ENCODE measurements around the gene S100A9. TPM values are rescaled to one million over a fixed set of nuclear protein-coding genes. Genes with fewer than 3 reads are reported as not detected.
A peak's percentile ranks its signal among the peaks of the same experiment; 100 is the strongest.
"Not testable (repeated sequence)": the region's sequence is repeated elsewhere in the genome, so short reads cannot be mapped to it uniquely, and the experiment has no call there.

Gene S100A9
- total RNA-seq (2014; rRNA removed; shearing (Covaris generic); ENCODE audit: low replicate concordance) = not detected in 2 replicates

DNA sequence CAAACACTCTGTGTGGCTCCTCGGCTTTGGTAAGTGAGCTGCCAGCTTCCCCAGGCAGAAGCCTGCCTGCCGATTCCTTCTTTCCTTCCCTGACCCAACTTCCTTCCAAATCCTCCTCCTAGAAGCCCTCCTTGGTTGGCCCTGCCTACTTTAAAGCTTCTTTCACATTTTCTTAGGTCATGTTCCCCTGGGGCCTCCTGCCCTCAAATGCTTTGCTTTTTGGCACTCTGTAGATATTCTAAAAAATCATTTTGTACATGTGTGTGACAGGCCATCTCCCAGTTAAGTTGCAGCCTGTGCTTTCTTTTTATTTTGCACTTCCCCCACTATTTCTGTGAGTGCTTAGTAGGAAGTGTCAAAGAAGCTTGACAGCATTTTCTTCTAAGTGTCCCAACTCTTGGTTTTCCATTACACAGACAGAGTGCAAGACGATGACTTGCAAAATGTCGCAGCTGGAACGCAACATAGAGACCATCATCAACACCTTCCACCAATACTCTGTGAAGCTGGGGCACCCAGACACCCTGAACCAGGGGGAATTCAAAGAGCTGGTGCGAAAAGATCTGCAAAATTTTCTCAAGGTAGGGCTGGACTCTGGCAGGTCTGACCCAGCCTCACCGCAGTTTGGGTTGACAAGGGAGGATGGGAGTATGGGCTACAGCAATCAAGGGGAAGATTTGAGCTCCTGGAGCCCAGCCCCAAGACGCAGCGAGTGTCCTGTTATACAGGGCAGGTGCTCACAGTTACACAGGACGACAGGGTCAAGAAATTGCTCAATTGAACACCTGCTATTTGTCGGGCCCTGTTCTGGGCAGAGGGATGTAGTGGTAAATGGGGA lies at the start of gene S100A9:
S100A9 (plus strand) TSS at position 2 of the 838 bp plus-strand sequence; CDS start at position 432, 430 bp downstream.
- H3K9me3 ChIP-seq = peaks cover 5% of the 10 kb centered on the region; the same call in 1 of the 2 replicates
- H3K4me3 ChIP-seq = no peak within 1 kb of the TSS
- H3K36me3 ChIP-seq = no peaks in the 10 kb centered on the region
- DNase-seq = no peak
- no peaks in the 10 kb centered on the region; the same call in 1 of the 2 replicates for H3K27me3 ChIP-seq

DNA sequence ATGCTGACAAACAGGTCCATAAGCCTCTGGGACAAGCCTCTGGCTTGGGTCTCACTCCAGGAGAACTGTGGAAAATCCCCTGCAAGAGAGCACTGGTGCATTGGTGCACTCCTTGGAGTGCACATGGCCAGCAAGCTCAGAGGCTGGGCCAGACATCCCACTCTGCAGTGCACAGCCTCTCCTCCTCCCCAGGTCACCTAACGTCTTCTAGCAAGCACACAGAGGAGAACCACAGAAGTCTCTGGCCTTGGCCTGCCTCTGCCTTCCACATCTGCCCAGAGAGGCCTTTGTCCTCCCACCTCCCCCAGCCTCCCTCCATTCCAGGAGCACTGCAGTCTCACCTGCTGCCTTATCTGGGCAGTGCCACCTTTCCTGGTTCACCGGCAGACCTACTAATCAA lies 49.1 kb upstream of the S100A9 start:
- DNase-seq = no peak
- Histone ChIP-seq H3K27me3 (peaks cover 6% of the 10 kb centered on the region; the same call in 1 of the 2 replicates), H3K4me3 (no peak overlapping the region), H3K9me3 (no peaks in the 10 kb centered on the region), H3K36me3 (no peaks in the 10 kb centered on the region)

DNA sequence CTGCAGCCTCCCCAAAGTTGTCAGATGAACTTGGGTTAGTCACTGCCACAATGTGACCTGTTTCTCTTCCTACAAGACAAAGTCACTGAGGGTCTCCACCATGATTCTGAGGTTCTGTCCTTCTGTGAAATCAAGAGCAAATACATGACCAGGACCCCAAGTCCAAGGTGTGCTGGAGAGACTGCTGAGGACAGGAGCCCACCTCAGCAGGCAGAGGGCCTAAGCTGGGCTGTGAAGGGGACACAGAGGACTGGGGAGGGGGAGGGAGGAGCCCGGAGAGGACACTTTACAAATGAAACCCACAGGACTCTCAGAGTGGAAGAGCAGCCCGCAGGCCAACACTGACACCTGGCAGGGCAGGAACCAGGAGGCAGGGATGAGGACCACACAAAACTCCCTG lies 48.2 kb upstream of the S100A9 start:
- no peak for DNase-seq
- Histone ChIP-seq H3K4me3 (no peak overlapping the region), H3K9me3 (no peaks in the 10 kb centered on the region; the same call in 1 of the 2 replicates), H3K36me3 (no peaks in the 10 kb centered on the region), H3K27me3 (peaks cover 5% of the 10 kb centered on the region; the same call in 1 of the 2 replicates)

DNA sequence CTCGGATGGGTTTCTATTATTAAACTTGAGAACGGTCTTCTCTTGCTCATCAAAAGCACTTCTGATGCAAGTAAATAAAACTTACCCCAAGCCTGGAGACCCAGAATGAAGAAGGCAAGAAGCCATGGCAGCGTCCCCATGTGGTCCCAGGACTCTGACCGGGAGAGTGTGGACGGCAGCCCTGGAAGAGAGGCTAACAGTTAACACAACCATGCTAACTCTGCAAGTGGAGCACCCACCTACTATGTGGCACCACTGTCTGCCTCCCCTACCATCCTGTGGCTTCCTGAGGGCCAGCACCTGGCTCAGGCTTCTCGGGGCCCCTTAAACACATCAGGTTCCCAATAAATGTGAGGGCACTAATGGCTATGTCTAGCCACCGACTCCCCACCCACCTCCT lies 47.1 kb upstream of the S100A9 start:
- DNase-seq = no peak
- Histone ChIP-seq H3K27me3 (no peaks in the 10 kb centered on the region; the same call in 1 of the 2 replicates), H3K4me3 (no peak overlapping the region), H3K9me3 (no peaks in the 10 kb centered on the region; the same call in 1 of the 2 replicates), H3K36me3 (no peaks in the 10 kb centered on the region)

DNA sequence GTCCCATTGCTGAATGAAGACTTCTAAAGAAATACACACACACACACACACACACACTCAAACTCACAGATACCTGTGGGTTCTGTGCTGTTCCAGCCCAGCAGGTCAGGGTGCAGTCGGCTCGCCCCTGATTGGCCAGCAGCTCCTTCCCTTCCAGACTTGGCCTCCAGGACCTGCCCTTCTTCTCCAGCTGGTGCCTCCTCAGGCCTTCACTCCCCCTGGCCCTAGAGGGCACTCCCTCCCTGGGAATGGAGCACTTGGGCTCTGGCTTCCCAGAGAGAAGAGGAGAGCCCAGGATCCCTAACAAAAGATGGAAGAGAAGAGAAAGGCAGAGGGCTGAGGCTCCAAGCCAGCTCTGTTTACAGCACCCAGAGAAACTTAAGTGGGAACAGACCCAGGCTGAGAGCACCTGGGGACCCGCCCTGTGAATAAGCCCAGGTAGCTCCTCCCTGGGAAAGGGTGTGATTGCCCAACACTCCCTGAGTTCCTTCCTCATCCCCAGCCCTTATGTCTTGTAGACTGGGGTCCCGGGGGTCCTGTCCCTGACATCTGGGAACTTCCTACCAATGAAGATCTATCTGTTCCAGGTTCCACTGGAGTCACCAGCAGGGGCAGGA lies 45.0 kb upstream of the S100A9 start, which contains the start of gene PGLYRP3:
PGLYRP3 (minus strand) TSS at position 383 of the 617 bp plus-strand sequence. CDS start 2,287 bp downstream, outside the sequence.
- Histone ChIP-seq H3K27me3 (no peaks in the 10 kb centered on the region; the same call in 1 of the 2 replicates), H3K36me3 (no peaks in the 10 kb centered on the region), H3K4me3 (no peak within 1 kb of the TSS), H3K9me3 (no peaks in the 10 kb centered on the region; the same call in 1 of the 2 replicates)
- DNase-seq = peak; percentile 9

DNA sequence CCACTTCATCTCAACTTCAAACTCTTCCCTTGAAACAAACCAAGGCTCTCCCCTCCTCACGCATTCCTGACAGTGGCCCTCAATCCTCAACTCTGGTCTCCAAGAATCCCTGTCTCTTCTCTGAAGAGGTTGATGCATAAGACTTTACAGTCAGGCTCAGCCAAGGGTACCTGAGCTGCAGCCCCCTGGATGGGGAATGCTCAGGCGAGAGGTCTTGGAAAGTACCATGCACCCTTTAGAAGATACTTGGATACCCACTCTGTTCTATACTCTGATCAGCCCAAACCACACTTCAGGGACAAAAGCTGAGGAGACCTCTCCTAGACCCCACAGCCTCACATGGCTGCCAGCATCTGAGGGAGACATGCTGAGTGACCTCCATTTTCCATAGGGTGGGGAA lies 44.4 kb upstream of the S100A9 start:
- Histone ChIP-seq H3K4me3 (no peak overlapping the region), H3K27me3 (no peaks in the 10 kb centered on the region; the same call in 1 of the 2 replicates), H3K9me3 (no peaks in the 10 kb centered on the region; the same call in 1 of the 2 replicates), H3K36me3 (no peaks in the 10 kb centered on the region)
- no peak for DNase-seq

DNA sequence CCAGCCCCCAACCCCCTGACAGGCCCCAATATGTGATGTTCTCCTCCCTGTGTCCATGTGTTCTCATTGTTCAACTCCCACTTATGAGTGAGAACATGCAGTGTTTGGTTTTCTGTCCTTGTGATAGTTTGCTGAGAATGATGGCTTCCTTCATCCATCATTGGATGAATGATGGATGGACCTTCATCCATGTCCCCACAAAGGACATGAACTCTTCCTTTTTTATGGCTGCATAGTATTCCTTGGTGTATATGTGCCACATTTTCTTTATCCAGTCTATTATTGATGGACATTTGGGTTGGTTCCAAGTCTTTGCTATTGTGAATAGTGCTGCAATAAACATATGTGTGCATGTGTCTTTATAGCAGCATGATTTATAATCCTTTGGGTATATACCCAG lies 43.3 kb upstream of the S100A9 start:
- not testable (repeated sequence) for H3K9me3 ChIP-seq, H3K4me3 ChIP-seq, H3K36me3 ChIP-seq

DNA sequence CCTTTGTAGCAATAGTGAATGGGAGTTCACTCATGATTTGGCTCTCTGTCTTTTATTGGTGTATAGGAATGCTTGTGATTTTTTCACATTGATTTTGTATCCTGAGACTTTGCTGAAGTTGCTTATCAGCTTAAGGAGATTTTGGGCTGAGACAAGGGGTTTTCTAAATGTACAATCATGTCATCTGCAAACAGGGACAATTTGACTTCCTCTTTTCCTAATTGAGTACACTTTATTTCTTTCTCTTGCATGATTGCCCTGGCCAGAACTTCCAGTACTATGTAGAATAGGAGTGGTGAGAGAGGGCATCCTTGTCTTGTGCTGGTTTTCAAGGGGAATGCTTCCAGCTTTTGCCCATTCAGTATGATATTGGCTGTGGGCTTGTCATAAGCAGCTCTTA lies 41.6 kb upstream of the S100A9 start:
- not testable (repeated sequence) for DNase-seq, H3K27me3 ChIP-seq, H3K36me3 ChIP-seq

More for the DNA sequence above, 43.3 kb upstream of the S100A9 start:
- H3K27me3 ChIP-seq, DNase-seq: not testable (repeated sequence)

DNA sequence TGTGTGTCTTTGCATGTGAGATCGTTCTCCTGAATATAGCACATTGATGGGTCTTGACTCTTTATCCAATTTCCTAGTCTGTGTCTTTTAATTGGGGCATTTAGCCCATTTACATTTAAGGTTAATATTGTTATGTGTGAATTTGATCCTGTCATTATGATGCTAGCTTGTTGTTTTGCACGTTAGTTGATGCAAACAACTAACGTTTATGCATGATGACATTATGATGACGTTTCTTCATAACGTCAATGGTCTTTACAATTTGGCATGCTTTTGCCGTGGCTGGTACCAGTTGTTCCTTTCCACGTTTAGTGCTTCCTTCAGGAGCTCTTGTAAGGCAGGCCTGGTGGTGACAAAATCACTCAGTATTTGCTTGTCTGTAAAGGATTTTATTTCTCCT lies 39.5 kb upstream of the S100A9 start:
- not testable (repeated sequence) for H3K27me3 ChIP-seq, H3K9me3 ChIP-seq, H3K4me3 ChIP-seq, DNase-seq, H3K36me3 ChIP-seq

More for the DNA sequence above, 41.6 kb upstream of the S100A9 start:
- H3K4me3 ChIP-seq, H3K9me3 ChIP-seq: not testable (repeated sequence)

DNA sequence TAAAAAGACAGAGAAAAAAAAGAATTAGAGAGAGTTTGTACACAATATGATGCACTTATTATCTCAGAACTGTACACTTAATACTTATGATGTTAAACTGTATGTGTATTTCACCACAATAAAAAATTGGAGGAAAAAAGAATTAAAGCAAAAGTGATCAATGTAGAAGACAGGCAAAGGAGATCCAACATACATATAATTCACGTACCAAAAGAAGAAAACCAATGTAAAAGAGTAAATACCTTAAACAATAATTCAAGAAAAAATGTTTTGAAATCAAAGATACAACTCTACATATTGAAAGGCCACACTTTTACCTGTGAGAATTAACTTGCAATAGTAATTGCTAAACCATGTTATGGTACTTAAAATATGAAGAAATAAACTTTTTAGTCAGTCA lies 35.1 kb upstream of the S100A9 start:
- no peak overlapping the region for H3K4me3 ChIP-seq
- peaks cover 7% of the 10 kb centered on the region for H3K27me3 ChIP-seq
- no peaks in the 10 kb centered on the region for H3K36me3 ChIP-seq
- no peak for DNase-seq
- H3K9me3 ChIP-seq = no peaks in the 10 kb centered on the region

DNA sequence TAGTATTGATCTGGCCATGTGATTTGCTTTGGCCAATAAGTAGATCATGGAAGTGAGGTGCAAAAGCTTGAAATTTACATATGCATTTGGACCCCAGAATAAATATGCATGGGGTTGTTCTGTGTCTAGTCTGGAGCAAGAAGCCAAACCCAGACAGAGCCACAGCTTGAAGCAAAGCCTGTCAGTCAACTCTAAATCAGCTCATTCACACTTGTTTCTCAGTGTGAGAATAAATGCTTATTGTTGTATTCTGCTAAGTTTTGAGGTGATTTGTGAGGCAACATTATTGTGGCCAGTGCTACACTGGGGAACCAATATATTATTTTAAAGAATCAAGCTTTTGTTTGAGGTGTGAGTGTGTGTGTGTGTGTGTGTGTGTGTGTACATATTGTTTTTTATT lies 32.7 kb upstream of the S100A9 start:
- Histone ChIP-seq H3K9me3 (no peaks in the 10 kb centered on the region), H3K4me3 (no peak overlapping the region), H3K36me3 (no peaks in the 10 kb centered on the region), H3K27me3 (peaks cover 2% of the 10 kb centered on the region; the same call in 1 of the 2 replicates)
- DNase-seq = no peak

DNA sequence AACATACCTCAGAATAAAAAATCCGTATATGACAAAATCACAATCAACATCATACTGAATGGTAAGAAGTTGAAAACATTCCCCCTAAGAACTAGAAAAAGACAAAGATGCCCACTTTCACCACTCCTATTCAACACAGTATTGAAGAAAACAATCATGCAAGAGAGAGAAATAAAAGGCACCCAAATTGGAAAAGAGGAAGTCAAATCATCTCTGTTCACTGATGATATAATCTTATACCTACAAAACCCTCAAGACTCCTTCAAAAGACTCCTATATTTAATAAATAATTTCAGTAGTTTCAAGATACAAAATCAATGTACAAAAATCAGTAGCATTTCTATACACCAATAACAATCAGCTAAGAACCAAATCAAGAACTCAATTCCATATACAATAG lies 23.8 kb upstream of the S100A9 start:
- H3K27me3 ChIP-seq = peaks cover 4% of the 10 kb centered on the region; the same call in 1 of the 2 replicates
- H3K36me3 ChIP-seq = no peaks in the 10 kb centered on the region
- peaks cover 9% of the 10 kb centered on the region for H3K9me3 ChIP-seq
- DNase-seq = no peak
- no peak overlapping the region for H3K4me3 ChIP-seq

DNA sequence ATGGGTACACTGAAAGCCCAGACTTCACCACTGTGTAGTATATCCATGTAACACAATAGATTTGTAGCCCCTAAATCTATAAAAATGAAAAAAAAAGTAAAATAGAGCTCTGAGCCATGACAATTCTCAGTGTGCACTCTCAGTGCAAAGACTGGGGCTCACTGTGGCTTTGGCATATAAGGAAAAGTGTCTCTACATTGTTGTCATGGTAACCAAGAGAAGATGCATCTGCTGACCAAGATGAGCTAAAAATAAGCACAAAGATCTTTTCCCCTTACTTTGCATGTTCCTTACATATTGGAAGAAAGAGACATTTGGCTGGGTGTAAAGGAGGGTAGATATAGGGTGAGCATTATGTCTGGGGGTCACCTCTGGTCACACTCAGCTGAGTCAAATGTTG lies 21.0 kb upstream of the S100A9 start:
- Histone ChIP-seq H3K36me3 (no peaks in the 10 kb centered on the region), H3K9me3 (peaks cover 4% of the 10 kb centered on the region), H3K27me3 (peaks cover 16% of the 10 kb centered on the region; the same call in 1 of the 2 replicates), H3K4me3 (no peak overlapping the region)
- DNase-seq = no peak

DNA sequence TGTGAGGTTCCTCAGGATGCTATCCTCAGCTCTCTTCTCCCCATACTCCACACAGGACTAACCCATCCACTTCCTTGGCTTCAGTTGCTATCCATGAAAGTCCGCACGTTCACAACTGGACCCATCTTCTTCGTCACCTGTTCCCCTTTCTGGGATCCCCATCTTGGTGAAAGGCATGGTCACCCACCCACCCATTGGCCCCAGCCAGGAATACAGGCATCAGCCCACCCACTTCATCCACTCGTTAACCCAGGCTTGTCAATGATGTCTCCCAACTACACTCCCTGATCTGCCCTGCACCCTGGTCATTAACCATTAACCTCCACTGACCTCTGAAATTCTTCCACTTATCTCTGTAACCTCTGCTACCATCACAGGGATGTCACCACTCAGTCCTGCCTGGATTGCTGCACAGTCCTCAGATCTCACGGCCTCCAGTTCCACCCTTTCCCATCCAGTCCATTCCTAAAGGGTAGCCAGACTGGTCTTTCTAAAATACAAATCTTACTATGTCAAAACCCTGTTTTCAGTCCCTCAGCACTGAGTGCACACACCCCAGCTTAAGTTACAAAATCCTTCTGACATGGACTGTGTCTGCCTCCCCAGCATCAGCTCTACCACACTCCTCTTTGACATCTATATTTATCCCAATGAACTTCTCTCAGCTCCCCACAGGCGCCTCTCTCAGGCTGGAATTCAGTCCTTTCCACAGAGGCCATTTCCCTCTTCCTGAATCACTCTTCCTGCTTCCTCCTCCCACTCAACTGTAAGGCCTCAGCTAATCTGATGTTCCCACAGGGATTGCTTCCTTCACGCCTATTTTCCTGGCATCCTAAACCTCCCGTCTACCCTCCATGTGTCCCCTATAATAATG lies 19.4 kb upstream of the S100A9 start:
- Histone ChIP-seq H3K4me3 (no peak overlapping the region), H3K27me3 (peaks cover 21% of the 10 kb centered on the region; the same call in 1 of the 2 replicates), H3K9me3 (peaks cover 2% of the 10 kb centered on the region; the same call in 1 of the 2 replicates), H3K36me3 (no peaks in the 10 kb centered on the region)
- DNase-seq = no peak

DNA sequence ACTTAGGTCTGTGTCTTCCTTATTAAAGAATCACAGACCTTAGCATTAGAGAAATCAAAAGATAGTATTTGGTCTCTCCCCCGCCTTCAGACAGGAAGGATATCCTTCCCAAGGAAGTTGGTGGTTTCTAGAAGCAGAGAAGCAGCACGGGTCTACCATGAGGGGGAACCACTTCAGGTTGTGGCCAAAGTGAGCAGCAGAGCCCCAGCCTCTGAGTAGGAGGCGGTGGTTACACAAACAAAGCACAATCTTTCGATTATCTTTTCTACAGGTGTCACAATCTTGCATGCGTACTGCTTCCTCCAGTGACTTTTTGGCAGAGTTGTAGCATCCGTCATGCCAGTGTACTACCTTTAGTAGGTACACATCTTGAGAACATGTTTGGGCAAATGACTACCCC lies 17.9 kb upstream of the S100A9 start:
- Histone ChIP-seq H3K4me3 (no peak overlapping the region), H3K36me3 (no peaks in the 10 kb centered on the region), H3K9me3 (peaks cover 2% of the 10 kb centered on the region; the same call in 1 of the 2 replicates), H3K27me3 (peaks cover 25% of the 10 kb centered on the region; the same call in 1 of the 2 replicates)
- no peak for DNase-seq

DNA sequence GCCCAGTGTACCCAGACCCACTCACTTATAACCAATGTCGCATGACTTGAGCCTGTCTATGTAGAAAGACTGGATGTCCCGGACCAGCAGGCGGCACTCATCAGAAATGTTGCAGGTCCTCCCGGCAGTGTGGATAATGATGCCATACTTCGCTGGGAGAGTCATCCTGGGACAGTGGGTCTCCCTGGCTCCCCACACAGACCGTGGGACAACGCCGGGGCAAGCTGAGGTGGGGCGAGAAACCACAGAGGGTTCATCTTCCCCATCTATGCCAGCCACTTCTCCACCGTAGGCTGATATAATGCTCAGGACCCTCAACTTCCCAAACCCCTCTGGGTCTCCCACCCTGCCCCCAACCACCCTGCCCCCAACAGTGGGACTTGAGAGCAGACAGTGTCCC lies 17.3 kb upstream of the S100A9 start:
- no peak for DNase-seq
- no peak overlapping the region for H3K4me3 ChIP-seq
- H3K27me3 ChIP-seq = peaks cover 25% of the 10 kb centered on the region
- H3K9me3 ChIP-seq = peaks cover 2% of the 10 kb centered on the region; the same call in 1 of the 2 replicates
- H3K36me3 ChIP-seq = no peaks in the 10 kb centered on the region

Measured in MG63 (cell line).